ENCODE measurements around the gene FBLL1.
"Not testable (repeated sequence)": the region's sequence is repeated elsewhere in the genome, so short reads cannot be mapped to it uniquely, and the experiment has no call there.

Gene FBLL1

GRCh38 chr5:168528521-168529373 lies at the start of gene FBLL1:
Gene FBLL1 (plus strand): TSS chr5:168529305. CDS start chr5:168529505, 200 bp downstream.
- DNase-seq, result no peak

DNA sequence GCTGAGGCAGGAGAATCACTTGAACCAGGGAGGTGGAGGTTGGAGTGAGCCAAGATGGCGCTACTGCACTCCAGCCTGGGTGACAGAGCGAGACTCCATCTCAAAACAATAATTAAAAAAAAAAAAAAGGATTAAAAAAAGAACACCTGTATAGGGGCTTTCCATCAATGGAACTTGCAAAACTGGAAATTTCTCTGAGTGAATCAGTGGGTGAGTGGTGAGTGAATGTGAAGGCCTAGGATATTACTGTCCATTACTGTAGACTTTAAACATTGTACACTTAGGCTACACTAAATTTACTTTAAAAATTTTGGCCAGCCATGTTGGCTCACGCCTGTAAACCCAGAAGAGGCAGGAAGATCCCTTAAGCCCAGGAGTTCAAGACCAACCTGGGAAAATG lies 48.5 kb upstream of the FBLL1 start:
- DNase-seq, result no peak

GRCh38 chr5:168481330-168481788 lies 47.7 kb upstream of the FBLL1 start:
- no peak for DNase-seq

DNA sequence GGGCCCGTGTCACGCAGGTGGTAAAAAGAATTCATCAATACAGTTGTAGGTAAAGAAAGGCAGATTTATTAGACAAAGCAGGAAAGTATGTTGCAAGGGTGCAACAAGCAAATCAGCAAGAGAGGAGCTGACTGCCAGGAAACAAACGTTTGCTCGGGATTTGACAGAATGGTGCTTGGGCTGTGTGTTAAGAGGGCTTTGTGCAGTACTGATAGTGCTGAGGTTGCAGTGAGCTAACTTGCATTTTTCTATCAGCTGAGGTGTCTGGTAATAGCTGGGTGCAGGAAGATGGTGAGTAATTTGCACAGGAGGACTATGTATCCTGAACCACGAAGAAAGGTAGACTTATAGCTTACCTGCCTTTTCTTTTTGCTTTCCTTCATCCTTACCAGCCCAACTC lies 46.7 kb upstream of the FBLL1 start:
- no peak for DNase-seq

- DNase-seq, result peak; percentile 84 to 90
These were observed 42.8 kb upstream of the FBLL1 start, which contains the start of gene RARS1 for GRCh38 chr5:168486136-168486879. Gene RARS1 (plus strand): TSS chr5:168486471. CDS start chr5:168486499, 28 bp downstream.

DNA sequence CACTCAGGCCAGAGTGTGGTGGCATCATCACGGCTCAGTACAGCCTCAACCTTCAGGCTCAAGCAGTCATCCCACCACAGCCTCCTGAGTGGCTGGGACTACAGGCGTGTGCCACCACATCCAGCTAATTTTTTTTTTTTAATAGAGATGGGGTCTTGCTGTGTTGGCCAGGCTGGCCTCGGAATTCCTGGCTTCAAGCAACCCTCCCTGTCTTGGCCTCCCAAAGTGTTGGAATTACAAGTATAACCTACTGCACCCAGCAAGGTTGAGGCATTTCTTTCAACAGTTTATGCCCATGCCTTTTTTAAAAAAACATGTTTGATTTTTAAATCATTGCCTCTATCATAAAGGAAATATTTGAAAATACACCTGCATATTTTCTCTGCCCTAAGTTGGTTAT lies 40.0 kb upstream of the FBLL1 start:
- DNase-seq, result no peak

GRCh38 chr5:168494057-168494555 lies 35.0 kb upstream of the FBLL1 start:
- DNase-seq, result no peak

- DNase-seq, result no peak
These were observed 26.4 kb upstream of the FBLL1 start for GRCh38 chr5:168502563-168503237.

- no peak for DNase-seq
These were observed 15.2 kb upstream of the FBLL1 start for GRCh38 chr5:168513861-168514428.

- DNase-seq, result no peak
These were observed 3.2 kb upstream of the FBLL1 start for GRCh38 chr5:168525856-168526255.

- DNase-seq, result no peak
These were observed 1.3 kb upstream of the FBLL1 start for GRCh38 chr5:168527756-168528295.

DNA sequence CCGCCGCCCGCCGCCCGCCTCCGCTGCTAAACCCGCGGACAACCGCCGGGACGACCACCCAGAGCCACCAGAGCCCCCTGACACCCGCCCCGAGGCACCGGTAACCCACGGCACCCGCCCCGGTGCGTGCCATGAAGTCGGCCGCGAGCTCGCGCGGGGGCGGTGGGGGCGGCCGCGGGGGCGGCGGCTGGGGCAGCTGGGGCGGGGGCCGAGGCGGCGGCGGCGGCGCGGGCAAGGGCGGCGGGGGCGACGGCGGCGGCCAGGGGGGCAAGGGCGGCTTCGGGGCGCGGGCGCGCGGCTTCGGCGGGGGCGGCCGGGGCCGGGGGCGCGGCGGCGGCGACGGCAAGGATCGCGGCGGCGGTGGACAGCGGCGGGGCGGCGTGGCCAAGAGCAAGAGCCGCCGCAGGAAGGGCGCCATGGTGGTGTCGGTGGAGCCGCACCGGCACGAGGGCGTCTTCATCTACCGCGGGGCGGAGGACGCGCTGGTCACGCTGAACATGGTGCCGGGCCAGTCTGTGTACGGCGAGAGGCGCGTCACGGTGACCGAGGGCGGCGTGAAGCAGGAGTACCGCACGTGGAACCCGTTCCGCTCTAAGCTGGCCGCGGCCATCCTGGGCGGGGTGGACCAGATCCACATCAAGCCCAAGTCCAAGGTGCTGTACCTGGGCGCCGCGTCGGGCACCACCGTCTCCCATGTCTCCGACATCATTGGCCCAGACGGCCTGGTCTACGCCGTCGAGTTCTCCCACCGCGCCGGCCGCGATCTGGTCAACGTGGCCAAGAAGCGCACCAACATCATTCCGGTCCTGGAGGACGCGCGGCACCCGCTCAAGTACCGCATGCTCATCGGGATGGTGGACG lies 499 bp downstream of the FBLL1 start:
- no peak for DNase-seq

GRCh38 chr5:168530621-168531150 lies 1.6 kb downstream of the FBLL1 start:
- DNase-seq, result no peak

GRCh38 chr5:168531191-168531590 lies 2.1 kb downstream of the FBLL1 start:
- DNase-seq, result no peak

DNA sequence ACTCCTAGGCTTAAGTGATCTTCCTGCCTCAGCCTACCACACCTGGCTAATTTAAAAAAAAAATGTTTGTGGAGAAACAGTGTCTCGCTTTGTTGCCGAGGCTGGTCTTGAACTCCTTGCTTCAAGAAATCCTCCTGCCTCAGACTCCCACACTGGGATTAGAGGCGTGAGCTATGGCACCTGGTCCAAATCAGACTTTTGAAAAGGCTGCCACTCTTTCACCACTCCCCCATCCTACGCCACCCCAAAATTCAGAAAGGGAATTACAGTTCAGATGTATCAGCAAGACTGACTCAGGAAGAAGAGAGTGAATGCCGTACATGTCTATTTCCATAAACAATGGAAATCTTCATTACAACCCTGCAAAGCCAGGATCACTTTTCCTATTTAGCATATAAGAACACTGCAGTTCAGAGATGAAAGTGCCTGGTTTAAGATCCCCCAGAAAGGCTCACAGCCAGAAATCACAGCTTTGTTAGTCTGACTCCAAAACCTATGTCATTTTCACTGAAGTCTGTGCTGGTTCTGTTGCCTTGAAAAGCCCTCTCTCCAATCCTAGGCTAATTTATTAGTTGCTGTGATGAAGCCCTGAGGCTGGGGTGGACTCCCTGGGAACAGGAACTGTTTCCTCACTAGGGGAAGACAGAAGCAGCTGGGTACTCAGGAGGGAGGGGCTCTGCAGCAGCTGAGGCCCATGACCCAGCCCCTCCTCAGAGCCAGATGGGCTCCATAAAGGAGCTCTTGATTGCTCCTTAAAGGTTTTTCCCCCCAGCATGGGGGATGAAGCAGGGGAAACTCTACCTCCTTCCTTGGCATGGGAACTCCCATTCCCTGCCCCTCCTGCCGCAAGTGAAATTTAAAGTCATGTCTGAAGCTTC lies 3.1 kb downstream of the FBLL1 start:
- DNase-seq, result no peak

DNA sequence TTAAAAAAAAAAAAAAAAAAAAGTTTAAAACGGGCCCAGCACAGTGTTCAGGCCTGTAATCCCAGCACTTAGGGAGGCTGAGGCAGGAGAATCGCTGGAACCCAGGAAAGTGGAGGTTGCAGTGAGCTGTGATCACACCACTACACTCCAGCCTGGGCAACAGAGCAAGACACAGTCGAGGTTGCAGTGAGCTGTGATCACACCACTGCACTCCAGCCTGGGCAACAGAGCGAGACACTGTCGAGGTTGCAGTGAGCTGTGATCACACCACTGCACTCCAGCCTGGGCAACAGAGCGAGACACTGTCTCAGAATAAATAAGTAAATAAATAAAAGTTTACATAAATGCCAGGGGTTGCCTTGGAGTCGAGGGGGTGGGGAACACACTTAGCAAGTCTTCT lies 5.2 kb downstream of the FBLL1 start:
- not testable (repeated sequence) for DNase-seq

DNA sequence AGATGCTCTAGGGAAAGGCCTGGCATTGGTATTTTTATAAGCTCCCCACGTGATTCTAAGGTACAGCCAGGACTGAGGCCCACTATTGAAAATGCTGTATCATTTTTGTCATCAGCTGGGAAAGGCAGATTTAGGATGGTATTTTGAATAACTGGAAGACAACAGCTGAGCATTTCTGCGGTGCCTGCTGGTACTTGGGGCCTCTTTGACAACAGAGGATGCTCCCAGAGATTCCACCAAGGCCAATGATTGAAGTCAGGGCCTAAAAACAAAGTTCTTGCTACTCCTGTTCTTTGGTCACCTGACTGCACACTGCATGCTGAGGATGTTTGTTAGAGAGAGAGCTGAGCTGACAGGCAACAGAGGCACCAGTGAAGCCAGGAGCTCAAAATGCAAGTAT lies 8.1 kb downstream of the FBLL1 start:
- no peak for DNase-seq

DNA sequence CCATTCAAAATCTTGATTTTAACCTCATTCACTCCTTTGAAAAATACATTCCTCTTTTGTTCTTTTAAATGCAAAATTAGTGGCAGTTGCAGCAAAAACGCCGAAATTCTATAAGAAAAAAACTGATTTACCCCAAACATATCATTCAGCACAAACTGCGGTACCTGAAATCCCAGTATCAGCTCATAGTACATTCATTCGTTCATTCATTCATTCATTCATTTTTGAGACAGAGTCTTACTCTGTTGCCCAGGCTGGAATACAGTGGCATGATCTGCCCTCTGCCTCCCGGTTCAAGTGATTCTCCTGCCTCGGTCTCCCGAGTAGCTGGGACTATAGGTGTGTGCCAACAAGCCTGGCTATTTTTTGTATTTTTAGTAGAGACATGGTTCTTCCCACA lies 20.4 kb downstream of the FBLL1 start:
- no peak for DNase-seq

GRCh38 chr5:168550656-168551055 lies 21.6 kb downstream of the FBLL1 start:
- DNase-seq, result no peak

DNA sequence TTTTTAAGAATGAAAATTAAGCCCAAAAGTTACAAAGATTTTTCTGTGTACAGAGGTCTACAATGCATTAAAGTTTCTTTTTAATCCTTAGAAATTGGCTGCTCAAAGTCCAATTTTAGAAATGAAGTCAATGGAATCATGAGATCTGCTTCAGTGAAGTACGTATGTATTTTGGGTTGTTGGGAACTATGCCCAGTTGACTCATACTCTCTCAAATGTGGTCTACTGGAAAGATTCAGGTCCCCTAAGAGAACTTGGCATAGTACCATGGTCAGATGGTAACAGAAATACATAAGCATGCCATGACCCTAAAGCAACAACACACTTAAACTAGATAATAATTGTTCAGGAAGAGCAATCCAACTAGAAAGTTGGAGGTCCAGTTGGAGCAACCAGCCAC lies 23.0 kb downstream of the FBLL1 start:
- no peak for DNase-seq
